ENCODE results near the gene TADA3. TPM values are rescaled to one million over a fixed set of nuclear protein-coding genes. Genes with fewer than 3 reads are reported as not detected.

TADA3 gene
- total RNA-seq, 1 experiment from 2014 or later = 59.3 TPM

DNA sequence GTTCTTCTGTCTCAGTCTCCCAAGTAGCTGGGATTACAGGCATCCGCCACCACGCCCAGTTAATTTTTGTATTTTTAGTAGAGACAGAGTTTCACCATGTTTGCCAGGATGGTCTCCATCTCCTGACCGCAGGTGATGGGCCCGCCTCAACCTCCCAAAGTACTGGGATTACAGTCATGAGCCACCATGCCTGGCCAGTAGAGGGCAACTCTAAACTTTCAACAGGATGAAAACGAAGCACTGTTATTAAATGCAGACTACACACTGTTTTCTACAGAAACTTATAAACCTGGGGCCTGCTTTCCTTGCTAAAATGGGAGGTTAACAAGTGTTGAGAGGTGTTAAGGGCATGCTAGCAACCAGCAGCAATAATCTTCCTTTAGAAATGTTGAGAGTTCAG is 8.3 kb upstream of the TADA3 start:
- Histone ChIP-seq H3K27me3 (no peaks in the 10 kb centered on the region), H3K36me3 (peaks cover 66% of the 10 kb centered on the region), H3K9me3 (replicated peaks) (no peaks in the 10 kb centered on the region), H3K27ac (no peak overlapping the region), H3K4me1 (no peaks in the 10 kb centered on the region), H3K4me3 (no peak overlapping the region)
- no peak for DNase-seq

- no peaks in the 10 kb centered on the region for H3K9me3 ChIP-seq (replicated peaks)
- no peaks in the 10 kb centered on the region for H3K27me3 ChIP-seq
- DNase-seq = no peak
- peaks cover 4% of the 10 kb centered on the region for H3K4me1 ChIP-seq
- H3K36me3 ChIP-seq = peaks cover 40% of the 10 kb centered on the region
- no peak overlapping the region for H3K27ac ChIP-seq
- H3K4me3 ChIP-seq = no peak overlapping the region
Observed at GRCh38 chr3:9797196-9797945, 5.1 kb upstream of the TADA3 start.

- no peaks in the 10 kb centered on the region for H3K9me3 ChIP-seq (replicated peaks)
- H3K27me3 ChIP-seq = no peaks in the 10 kb centered on the region
- H3K36me3 ChIP-seq = peaks cover 25% of the 10 kb centered on the region
Observed at GRCh38 chr3:9795207-9795606, 2.9 kb upstream of the TADA3 start.

GRCh38 chr3:9794400-9794799 is 2.1 kb upstream of the TADA3 start:
- no peaks in the 10 kb centered on the region for H3K27me3 ChIP-seq
- H3K36me3 ChIP-seq = peaks cover 23% of the 10 kb centered on the region
- H3K4me1 ChIP-seq = peaks cover 7% of the 10 kb centered on the region
- no peaks in the 10 kb centered on the region for H3K9me3 ChIP-seq (replicated peaks)
- no peak overlapping the region for H3K27ac ChIP-seq
- no peak for DNase-seq
- no peak overlapping the region for H3K4me3 ChIP-seq

More at GRCh38 chr3:9795207-9795606, 2.9 kb upstream of the TADA3 start:
- DNase-seq = no peak
- no peak overlapping the region for H3K4me3 ChIP-seq
- H3K27ac ChIP-seq = no peak overlapping the region
- H3K4me1 ChIP-seq = peaks cover 7% of the 10 kb centered on the region

GRCh38 chr3:9793161-9793781 is 998 bp upstream of the TADA3 start:
- no peaks in the 10 kb centered on the region for H3K27me3 ChIP-seq
- peak overlapping the region; percentile 79 for H3K4me3 ChIP-seq
- no peaks in the 10 kb centered on the region for H3K9me3 ChIP-seq (replicated peaks)
- peaks cover 15% of the 10 kb centered on the region; the same call in 1 of the 2 replicates for H3K36me3 ChIP-seq
- peak in 1 of 2 experiments; percentile 45 for DNase-seq
- H3K27ac ChIP-seq = peak overlapping the region; percentile 97
- peaks cover 7% of the 10 kb centered on the region for H3K4me1 ChIP-seq

DNA sequence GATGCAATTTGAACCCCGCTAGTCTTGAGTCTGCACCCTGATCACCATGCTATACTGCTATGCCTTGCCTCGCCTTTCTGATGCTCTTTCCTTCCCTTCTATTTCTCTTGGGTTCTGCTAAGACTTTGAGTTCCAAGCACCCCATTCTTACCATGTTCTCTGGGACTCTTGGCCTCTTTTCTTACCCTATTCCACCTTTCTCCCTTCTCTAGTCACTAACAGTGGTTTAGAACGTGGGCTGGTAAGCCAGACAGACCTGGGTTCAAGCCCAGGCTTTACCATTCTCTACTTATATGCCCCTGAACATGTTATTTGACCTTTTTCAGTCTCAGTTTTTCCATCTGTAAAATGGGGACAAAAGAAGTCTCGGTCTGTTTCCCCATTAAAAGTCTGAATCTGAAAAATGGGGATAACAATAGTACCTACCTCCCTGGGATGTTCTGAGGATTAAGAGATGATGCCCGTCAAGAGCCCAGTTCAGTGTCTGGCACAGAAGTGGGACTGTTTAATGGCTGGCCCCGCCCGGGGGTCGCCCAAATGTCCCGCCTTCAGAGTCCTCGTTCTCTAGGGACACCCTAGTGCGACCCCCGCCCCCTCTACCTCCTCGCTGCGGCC is 376 bp downstream of the TADA3 start:
- H3K4me3 ChIP-seq = peak overlapping the region; percentile 79
- no peaks in the 10 kb centered on the region for H3K27me3 ChIP-seq
- H3K27ac ChIP-seq = peak overlapping the region; percentile 97
- peaks cover 7% of the 10 kb centered on the region for H3K4me1 ChIP-seq
- no peak for DNase-seq
- H3K9me3 ChIP-seq (replicated peaks) = no peaks in the 10 kb centered on the region
- peaks cover 5% of the 10 kb centered on the region; the same call in 1 of the 2 replicates for H3K36me3 ChIP-seq

DNA sequence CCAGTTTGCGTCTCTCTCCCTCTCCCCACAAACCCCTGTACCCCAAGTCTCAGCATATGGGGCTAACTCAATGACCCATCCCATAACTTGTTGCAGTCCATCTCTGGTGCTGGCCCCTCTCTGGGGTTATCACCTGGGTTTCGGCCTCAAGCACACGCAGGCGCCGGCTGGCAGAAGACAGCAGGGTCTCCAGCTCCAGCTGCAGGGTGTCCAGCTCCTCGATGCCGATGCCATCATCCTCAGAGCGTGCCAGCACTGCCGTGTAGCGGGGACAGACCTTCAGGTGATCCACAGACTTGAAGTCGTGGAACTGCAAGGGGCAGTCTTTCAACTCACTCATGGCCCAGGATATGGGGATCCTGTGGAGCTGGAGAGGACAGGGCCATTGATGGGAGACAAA is 1.1 kb downstream of the TADA3 start:
- no peak for DNase-seq
- H3K27me3 ChIP-seq = no peaks in the 10 kb centered on the region
- peaks cover 7% of the 10 kb centered on the region for H3K4me1 ChIP-seq
- no peaks in the 10 kb centered on the region for H3K9me3 ChIP-seq (replicated peaks)
- no peak overlapping the region for H3K27ac ChIP-seq
- H3K4me3 ChIP-seq = no peak overlapping the region
- peaks cover 6% of the 10 kb centered on the region; the same call in 1 of the 2 replicates for H3K36me3 ChIP-seq

DNA sequence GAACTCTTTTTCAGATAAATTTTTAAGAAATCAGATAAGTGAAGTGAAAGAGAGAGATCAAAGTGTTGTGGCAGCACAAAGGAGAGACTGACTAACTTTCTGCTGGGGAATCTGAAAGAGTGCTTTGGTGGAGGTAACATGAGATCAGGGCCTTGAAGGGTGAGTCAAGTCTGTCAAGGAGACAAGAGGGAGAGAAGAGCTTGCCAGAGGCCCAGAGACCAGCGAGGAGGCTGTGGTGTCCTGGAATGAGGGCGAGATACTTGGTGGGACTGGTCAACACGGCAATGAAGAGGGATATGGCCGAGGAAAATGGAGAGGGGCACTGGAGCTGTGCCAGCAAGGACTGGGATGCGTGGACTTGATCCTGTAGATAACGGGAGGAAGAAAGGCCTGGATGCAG is 4.6 kb downstream of the TADA3 start:
- Histone ChIP-seq H3K4me1 (peaks cover 2% of the 10 kb centered on the region; the same call in 1 of the 2 replicates), H3K9me3 (replicated peaks) (no peaks in the 10 kb centered on the region), H3K4me3 (no peak overlapping the region), H3K36me3 (peaks cover 21% of the 10 kb centered on the region), H3K27ac (no peak overlapping the region), H3K27me3 (no peaks in the 10 kb centered on the region)
- DNase-seq = no peak

DNA sequence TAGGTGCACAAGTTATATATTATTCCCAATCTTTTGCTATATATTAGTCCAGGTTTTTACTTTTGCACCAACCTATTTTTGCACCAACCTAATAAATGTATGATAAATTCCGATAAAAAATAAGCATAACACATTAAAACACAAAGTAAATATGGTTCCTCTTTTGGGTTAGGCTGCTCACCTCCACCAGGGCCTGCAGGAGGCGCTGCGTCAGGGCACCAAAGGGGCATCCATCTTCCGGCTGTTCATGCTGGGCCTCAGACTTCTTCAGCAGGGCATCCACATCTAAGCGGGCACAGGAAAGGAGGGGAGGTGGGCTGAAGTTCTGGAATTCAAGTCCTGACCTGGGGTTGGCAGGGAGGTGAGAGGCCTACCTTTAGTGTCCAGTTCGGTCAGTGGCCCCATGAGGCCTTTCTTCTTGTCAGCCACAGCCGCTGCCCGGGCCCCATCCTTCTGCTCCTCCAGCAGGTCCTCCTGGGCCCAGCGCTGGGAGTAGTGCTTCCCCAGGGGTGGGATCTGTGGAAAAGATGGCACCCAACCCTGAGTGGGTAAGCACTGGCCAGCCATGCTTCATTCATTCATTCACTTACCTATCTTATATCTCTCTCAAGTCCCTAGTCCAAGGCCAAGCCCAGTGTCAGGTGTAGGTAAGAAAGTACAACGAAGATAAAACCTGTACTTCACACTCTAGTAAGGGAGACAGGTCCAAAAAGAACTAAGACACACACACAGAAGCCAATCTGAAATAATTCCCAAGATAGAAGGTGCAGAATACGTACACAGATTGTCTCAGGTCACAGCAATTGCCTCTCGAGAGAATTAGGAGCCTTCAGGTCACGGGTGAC is 5.2 kb downstream of the TADA3 start:
- H3K9me3 ChIP-seq (replicated peaks) = no peaks in the 10 kb centered on the region
- no peak for DNase-seq
- peaks cover 21% of the 10 kb centered on the region for H3K36me3 ChIP-seq
- no peaks in the 10 kb centered on the region for H3K27me3 ChIP-seq
- no peak overlapping the region for H3K4me3 ChIP-seq
- peaks cover 2% of the 10 kb centered on the region; the same call in 1 of the 2 replicates for H3K4me1 ChIP-seq
- H3K27ac ChIP-seq = no peak overlapping the region

GRCh38 chr3:9786209-9786739 is 6.0 kb downstream of the TADA3 start:
- H3K27me3 ChIP-seq = no peaks in the 10 kb centered on the region
- peaks cover 21% of the 10 kb centered on the region for H3K36me3 ChIP-seq
- no peaks in the 10 kb centered on the region for H3K4me1 ChIP-seq
- no peak overlapping the region for H3K4me3 ChIP-seq
- DNase-seq = no peak
- no peaks in the 10 kb centered on the region for H3K9me3 ChIP-seq (replicated peaks)
- H3K27ac ChIP-seq = no peak overlapping the region

GRCh38 chr3:9785602-9786001 is 6.7 kb downstream of the TADA3 start:
- Histone ChIP-seq H3K27ac (no peak overlapping the region), H3K36me3 (peaks cover 21% of the 10 kb centered on the region)

GRCh38 chr3:9784965-9785364 is 7.3 kb downstream of the TADA3 start:
- DNase-seq = no peak
- Histone ChIP-seq H3K27ac (no peak overlapping the region), H3K4me3 (no peak overlapping the region), H3K36me3 (peaks cover 21% of the 10 kb centered on the region), H3K4me1 (no peaks in the 10 kb centered on the region), H3K27me3 (no peaks in the 10 kb centered on the region), H3K9me3 (replicated peaks) (no peaks in the 10 kb centered on the region)

More at GRCh38 chr3:9785602-9786001, 6.7 kb downstream of the TADA3 start:
- no peaks in the 10 kb centered on the region for H3K9me3 ChIP-seq (replicated peaks)
- no peaks in the 10 kb centered on the region for H3K27me3 ChIP-seq
- DNase-seq = no peak
- H3K4me1 ChIP-seq = no peaks in the 10 kb centered on the region
- H3K4me3 ChIP-seq = no peak overlapping the region

- Histone ChIP-seq H3K9me3 (replicated peaks) (no peaks in the 10 kb centered on the region), H3K4me1 (no peaks in the 10 kb centered on the region), H3K4me3 (no peak overlapping the region), H3K36me3 (peaks cover 16% of the 10 kb centered on the region), H3K27ac (no peak overlapping the region), H3K27me3 (no peaks in the 10 kb centered on the region)
- no peak for DNase-seq
Observed at GRCh38 chr3:9783954-9784353, 8.3 kb downstream of the TADA3 start.

GRCh38 chr3:9782770-9783169 is 9.5 kb downstream of the TADA3 start:
- Histone ChIP-seq H3K9me3 (replicated peaks) (no peaks in the 10 kb centered on the region), H3K36me3 (peaks cover 16% of the 10 kb centered on the region), H3K4me1 (no peaks in the 10 kb centered on the region), H3K4me3 (no peak overlapping the region), H3K27me3 (no peaks in the 10 kb centered on the region), H3K27ac (no peak overlapping the region)
- DNase-seq = no peak

All from SJCRH30 (cell line).